Mammary microvascular endothelial cell (primary cell): ENCODE results near the gene ABCC1. TPM values are rescaled to one million over a fixed set of nuclear protein-coding genes. Genes with fewer than 3 reads are reported as not detected.

Source experiments
- total RNA-seq: library from RNA; depleted of rRNA; stranded (reverse); fragments of >200 nt; gene quantifications from 2 replicates; pipeline ENCODE4 v1.2.3, GENCODE V29; 2015

ABCC1 gene
- 17.5 and 22.5 TPM in 2 replicates for total RNA-seq

DNA sequence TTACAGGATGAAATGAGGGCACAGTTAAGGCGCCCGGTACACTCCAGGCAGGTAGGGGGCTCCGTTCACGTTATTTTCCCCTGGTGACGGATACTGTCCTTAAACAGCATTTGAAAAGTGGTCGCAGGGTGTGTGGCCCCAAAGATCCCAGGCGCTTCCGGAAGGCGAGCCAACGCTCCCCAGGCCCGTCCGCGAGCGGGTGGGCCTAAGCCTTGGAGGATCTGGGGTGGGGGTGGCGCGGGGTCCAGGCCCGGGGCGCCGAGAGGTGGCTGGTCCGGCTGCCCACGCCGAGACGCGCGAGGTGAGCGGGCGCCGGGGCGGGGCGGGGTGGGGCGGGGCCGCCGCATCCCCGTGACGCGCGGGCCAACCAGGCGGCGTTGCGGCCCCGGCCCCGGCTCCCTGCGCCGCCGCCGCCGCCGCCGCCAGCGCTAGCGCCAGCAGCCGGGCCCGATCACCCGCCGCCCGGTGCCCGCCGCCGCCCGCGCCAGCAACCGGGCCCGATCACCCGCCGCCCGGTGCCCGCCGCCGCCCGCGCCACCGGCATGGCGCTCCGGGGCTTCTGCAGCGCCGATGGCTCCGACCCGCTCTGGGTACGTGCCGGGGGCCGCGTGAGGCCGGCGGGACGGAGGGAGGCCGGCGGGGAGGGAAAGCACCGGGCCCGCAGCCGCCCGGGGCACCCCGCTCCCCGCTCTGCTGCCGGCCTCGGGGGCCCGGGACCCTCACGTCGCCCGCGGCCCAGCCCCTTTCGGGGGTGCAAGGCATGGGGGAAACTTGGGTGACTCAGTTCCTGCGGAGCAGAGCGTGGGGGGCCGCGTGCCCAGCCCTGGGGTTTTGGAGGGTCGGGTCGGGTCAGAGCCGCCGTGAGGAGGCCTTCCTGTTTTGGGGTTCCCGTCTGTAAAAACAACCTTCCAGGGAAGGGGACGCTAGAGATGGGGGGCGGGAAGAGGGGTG, at the start of gene ABCC1:
Gene ABCC1 (plus strand): TSS at position 407 of the 951 bp plus-strand sequence. CDS start 136 bp downstream, at position 543.

Other genes starting within 250 kb of the ABCC1 start
- gene MYH11, start 92.6 kb upstream of the ABCC1 start, total RNA-seq: under 0.01 and 0.07 TPM in 2 replicates
- gene CEP20, start 61.0 kb upstream of the ABCC1 start, total RNA-seq: 27.3 and 36.9 TPM in 2 replicates